Measurements from ENCODE around the gene DSCAM. TPM values are rescaled to one million over a fixed set of nuclear protein-coding genes. Genes with fewer than 3 reads are reported as not detected.
A peak's percentile ranks its signal among the peaks of the same experiment; 100 is the strongest.
"Not testable (repeated sequence)": the region's sequence is repeated elsewhere in the genome, so short reads cannot be mapped to it uniquely, and the experiment has no call there.

The DSCAM gene, protein sequence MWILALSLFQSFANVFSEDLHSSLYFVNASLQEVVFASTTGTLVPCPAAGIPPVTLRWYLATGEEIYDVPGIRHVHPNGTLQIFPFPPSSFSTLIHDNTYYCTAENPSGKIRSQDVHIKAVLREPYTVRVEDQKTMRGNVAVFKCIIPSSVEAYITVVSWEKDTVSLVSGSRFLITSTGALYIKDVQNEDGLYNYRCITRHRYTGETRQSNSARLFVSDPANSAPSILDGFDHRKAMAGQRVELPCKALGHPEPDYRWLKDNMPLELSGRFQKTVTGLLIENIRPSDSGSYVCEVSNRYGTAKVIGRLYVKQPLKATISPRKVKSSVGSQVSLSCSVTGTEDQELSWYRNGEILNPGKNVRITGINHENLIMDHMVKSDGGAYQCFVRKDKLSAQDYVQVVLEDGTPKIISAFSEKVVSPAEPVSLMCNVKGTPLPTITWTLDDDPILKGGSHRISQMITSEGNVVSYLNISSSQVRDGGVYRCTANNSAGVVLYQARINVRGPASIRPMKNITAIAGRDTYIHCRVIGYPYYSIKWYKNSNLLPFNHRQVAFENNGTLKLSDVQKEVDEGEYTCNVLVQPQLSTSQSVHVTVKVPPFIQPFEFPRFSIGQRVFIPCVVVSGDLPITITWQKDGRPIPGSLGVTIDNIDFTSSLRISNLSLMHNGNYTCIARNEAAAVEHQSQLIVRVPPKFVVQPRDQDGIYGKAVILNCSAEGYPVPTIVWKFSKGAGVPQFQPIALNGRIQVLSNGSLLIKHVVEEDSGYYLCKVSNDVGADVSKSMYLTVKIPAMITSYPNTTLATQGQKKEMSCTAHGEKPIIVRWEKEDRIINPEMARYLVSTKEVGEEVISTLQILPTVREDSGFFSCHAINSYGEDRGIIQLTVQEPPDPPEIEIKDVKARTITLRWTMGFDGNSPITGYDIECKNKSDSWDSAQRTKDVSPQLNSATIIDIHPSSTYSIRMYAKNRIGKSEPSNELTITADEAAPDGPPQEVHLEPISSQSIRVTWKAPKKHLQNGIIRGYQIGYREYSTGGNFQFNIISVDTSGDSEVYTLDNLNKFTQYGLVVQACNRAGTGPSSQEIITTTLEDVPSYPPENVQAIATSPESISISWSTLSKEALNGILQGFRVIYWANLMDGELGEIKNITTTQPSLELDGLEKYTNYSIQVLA (N-terminal part only)
- 0.41 and 0.66 TPM in 2 replicates for total RNA-seq (2014; rRNA removed; shearing (Covaris generic))

DNA sequence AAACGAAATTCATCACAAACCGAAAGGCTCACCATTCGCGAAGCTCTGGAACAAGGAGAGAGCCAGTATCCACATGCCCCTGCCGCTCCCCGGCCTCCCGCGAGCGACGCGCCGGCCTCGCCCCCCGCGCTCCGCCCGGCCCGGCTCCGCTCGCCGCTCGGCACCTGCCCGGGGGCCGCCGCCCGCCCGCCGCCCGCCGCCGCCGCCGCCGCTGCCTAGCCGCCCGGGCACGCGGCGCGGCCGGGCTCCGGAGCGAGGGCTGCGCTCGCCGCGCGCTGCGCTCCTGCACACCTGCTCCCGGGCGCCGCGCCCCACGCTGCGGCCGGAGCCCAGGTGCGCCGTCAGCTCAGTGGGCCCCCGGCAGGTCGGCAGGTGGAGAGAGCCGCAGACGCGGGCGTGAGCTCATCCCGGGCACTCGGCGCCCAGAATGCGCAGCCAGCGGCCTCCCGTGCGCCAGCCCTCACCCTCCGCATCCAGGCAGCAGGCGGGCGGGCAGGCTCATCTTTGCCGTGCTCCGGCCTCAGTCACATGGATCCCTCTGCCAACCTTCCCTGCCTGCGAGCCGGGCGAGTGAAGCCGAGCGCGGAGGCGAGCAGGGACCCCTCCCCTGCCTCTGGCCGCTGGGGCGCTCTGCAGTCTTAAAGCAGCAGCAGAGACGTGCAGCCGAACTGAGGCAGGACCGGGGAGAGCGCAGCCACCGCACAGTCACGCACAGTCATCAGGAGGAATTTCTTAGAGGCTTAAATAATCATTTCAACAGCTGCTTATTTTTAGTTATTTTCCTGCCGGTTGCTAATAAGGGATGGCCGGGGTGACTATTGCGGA lies at the start of gene DSCAM:
Gene DSCAM (minus strand): TSS at position 572 of the 825 bp plus-strand sequence. CDS start 497 bp downstream, at position 75.
- H3K4me3 ChIP-seq (ENCODE audit: insufficient read depth, low read depth, low read length), result peak within 1 kb of the TSS; percentile 49
- H3K27me3 ChIP-seq (ENCODE audit: control insufficient read depth, insufficient read depth, low read length), result peaks cover 37% of the 10 kb centered on the region
- no peaks in the 10 kb centered on the region for H3K36me3 ChIP-seq (replicated peaks; ENCODE audit: control insufficient read depth, insufficient read depth, low read length)
- DNase-seq, result peak; percentile 81

GRCh38 chr21:40895697-40896096 lies 48.7 kb upstream of the DSCAM start:
- H3K27me3 ChIP-seq (ENCODE audit: control insufficient read depth, insufficient read depth, low read length); DNase-seq; H3K4me3 ChIP-seq (ENCODE audit: insufficient read depth, low read depth, low read length); H3K36me3 ChIP-seq (replicated peaks; ENCODE audit: control insufficient read depth, insufficient read depth, low read length): not testable (repeated sequence)

- DNase-seq, result no peak
- Histone ChIP-seq H3K4me3 (ENCODE audit: insufficient read depth, low read depth, low read length) (no peak overlapping the region), H3K36me3 (replicated peaks; ENCODE audit: control insufficient read depth, insufficient read depth, low read length) (no peaks in the 10 kb centered on the region), H3K27me3 (ENCODE audit: control insufficient read depth, insufficient read depth, low read length) (no peaks in the 10 kb centered on the region)
Observed at GRCh38 chr21:40886931-40887330, 40.0 kb upstream of the DSCAM start.

GRCh38 chr21:40886006-40886405 lies 39.0 kb upstream of the DSCAM start:
- no peak for DNase-seq
- H3K36me3 ChIP-seq (replicated peaks; ENCODE audit: control insufficient read depth, insufficient read depth, low read length), result no peaks in the 10 kb centered on the region
- no peak overlapping the region for H3K4me3 ChIP-seq (ENCODE audit: insufficient read depth, low read depth, low read length)
- H3K27me3 ChIP-seq (ENCODE audit: control insufficient read depth, insufficient read depth, low read length), result no peaks in the 10 kb centered on the region

DNA sequence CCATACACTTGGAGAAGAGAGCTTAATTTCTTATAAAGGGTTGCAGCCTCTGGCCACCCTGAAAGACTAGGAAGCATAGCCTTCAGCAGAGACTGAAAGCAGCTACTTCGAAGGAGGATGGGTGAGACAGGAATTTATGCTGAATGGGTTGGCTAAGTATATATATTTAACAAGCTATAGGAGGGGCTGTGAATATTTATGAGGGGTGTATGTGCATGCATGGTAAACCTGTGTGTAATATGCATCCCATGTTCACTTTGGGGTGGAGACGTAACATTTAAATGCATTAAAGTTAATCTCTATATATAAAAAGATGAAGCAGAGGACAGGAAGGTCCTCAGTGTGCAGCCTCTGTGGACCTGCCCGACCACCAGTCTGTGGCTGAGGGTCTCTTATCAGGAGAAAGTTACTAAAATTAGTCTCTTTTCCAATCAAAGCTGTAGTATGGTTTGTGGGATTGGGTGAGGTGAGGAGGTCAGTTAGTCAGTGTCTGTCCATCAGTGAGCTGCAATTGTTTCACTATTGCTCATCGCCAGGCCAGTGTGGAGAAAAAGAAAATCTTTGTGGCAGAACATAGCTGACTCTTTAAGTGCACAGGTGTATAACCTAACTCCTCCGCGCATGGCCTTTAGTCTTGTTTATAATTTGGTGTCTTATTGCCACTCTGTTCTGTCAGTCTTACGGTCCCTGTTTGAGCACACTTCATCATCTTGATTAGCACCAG lies 35.4 kb upstream of the DSCAM start:
- Histone ChIP-seq H3K4me3 (ENCODE audit: insufficient read depth, low read depth, low read length) (no peak overlapping the region), H3K36me3 (replicated peaks; ENCODE audit: control insufficient read depth, insufficient read depth, low read length) (no peaks in the 10 kb centered on the region), H3K27me3 (ENCODE audit: control insufficient read depth, insufficient read depth, low read length) (no peaks in the 10 kb centered on the region)
- no peak for DNase-seq

DNA sequence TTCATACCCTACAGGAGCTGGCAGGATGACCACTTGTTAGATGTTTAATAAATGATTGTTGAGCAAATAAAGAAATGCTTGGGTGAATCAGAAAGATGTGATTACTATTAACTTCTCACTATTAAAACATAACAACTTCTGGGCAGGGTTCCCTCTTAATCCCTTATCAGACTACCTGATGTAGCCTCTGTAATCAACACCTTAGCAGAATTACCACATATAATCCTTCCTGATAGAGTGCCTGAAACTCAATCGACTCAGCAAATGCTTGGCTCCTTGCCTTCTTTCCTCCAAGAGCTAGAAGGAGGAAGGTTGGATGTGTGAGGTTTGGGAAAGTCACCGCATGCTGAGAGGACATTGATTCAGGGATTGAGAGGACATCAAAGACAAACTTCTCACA lies 34.8 kb upstream of the DSCAM start:
- no peaks in the 10 kb centered on the region for H3K36me3 ChIP-seq (replicated peaks; ENCODE audit: control insufficient read depth, insufficient read depth, low read length)
- no peak overlapping the region for H3K4me3 ChIP-seq (ENCODE audit: insufficient read depth, low read depth, low read length)
- DNase-seq, result no peak
- H3K27me3 ChIP-seq (ENCODE audit: control insufficient read depth, insufficient read depth, low read length), result no peaks in the 10 kb centered on the region

DNA sequence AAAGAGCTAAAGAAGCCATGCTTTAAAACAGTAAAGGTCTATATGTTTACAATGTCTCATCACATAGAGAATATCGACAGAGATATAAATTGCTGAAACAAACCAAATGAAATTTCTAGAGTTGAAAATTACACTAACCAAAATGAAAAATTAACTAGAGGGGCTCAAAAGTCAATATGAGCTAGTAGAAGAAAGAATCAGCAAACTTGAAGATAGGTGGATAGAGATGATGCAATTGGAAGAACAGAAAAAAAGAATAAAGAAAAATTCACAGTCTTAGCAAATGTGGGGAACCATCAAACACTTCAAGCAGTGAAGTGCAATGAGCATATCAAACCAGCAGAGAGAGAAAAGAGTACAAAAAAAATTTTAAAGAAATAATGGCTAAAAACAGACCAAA lies 24.1 kb upstream of the DSCAM start:
- Histone ChIP-seq H3K27me3 (ENCODE audit: control insufficient read depth, insufficient read depth, low read length) (no peaks in the 10 kb centered on the region), H3K36me3 (replicated peaks; ENCODE audit: control insufficient read depth, insufficient read depth, low read length) (no peaks in the 10 kb centered on the region), H3K4me3 (ENCODE audit: insufficient read depth, low read depth, low read length) (no peak overlapping the region)
- DNase-seq, result no peak

DNA sequence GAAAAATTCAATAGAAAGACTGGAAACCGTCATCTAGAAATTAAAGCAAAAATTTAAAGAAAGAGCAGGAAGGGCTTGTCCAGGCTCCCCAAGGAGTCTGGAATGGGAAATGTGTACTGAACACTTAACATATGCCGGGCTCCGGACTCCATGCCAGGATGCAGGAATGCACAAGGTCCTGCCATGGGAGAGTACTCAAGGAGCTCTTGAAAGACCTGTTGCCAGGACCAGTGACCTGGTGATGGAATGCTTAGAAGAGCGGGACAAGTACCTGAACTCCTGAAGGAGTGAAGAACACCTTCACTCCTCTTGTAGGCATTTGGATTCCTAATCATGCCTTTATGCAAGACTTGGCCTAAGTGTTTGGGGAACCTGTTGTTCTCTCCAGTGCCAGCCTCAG lies 16.9 kb upstream of the DSCAM start:
- DNase-seq, result no peak
- H3K4me3 ChIP-seq (ENCODE audit: insufficient read depth, low read depth, low read length), result no peak overlapping the region
- H3K36me3 ChIP-seq (replicated peaks; ENCODE audit: control insufficient read depth, insufficient read depth, low read length), result no peaks in the 10 kb centered on the region
- H3K27me3 ChIP-seq (ENCODE audit: control insufficient read depth, insufficient read depth, low read length), result no peaks in the 10 kb centered on the region

- Histone ChIP-seq H3K27me3 (ENCODE audit: control insufficient read depth, insufficient read depth, low read length) (no peaks in the 10 kb centered on the region), H3K4me3 (ENCODE audit: insufficient read depth, low read depth, low read length) (no peak overlapping the region), H3K36me3 (replicated peaks; ENCODE audit: control insufficient read depth, insufficient read depth, low read length) (no peaks in the 10 kb centered on the region)
- no peak for DNase-seq
Observed at GRCh38 chr21:40858517-40858916, 11.6 kb upstream of the DSCAM start.

GRCh38 chr21:40853956-40854688 lies 7.2 kb upstream of the DSCAM start:
- Histone ChIP-seq H3K27me3 (ENCODE audit: control insufficient read depth, insufficient read depth, low read length) (no peaks in the 10 kb centered on the region; the same call in 1 of the 2 replicates), H3K4me3 (ENCODE audit: insufficient read depth, low read depth, low read length) (no peak overlapping the region), H3K36me3 (replicated peaks; ENCODE audit: control insufficient read depth, insufficient read depth, low read length) (no peaks in the 10 kb centered on the region)
- no peak for DNase-seq

DNA sequence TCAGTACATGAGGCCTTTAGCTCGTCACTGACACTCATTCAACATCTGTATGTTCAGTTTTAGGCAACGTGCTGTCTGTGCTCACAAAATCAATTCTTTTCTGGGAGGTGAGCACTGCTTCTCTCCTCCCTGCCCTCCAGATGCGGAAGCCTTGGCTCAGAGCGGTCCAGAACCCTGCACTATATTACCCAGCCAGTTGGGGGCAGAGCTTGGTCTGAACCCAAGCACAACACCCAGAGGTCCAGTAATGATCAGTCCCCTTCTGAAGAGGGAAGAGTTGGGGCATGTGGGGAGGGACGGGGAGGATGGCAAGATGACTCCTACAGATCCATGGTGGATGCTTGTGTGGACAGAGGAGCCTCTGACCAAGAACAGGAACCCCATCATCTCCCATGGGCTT lies 5.6 kb upstream of the DSCAM start:
- H3K36me3 ChIP-seq (replicated peaks; ENCODE audit: control insufficient read depth, insufficient read depth, low read length), result no peaks in the 10 kb centered on the region
- DNase-seq, result peak; percentile 54
- H3K4me3 ChIP-seq (ENCODE audit: insufficient read depth, low read depth, low read length), result no peak overlapping the region
- peaks cover 14% of the 10 kb centered on the region for H3K27me3 ChIP-seq (ENCODE audit: control insufficient read depth, insufficient read depth, low read length)

DNA sequence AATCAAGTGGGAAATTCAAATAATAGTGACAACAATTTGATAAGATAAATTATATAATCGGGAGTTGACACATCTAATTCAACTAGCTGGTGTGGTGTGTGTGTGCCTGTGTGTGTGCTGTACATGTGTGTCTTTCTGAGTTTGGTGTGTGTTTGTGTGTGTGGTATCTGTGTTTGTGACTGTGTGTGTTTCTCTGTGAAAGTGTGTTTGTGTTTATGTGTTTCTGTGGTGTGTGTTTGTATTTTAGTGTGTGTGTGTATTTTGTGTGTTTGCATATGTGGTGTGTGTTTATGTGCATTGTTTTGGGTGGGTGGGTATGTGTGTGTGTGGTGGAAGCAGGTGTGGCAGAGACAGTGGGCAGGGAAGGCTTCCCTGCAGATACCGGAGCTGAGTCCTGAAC lies 4.8 kb upstream of the DSCAM start:
- no peak for DNase-seq
- no peak overlapping the region for H3K4me3 ChIP-seq (ENCODE audit: insufficient read depth, low read depth, low read length)
- no peaks in the 10 kb centered on the region for H3K36me3 ChIP-seq (replicated peaks; ENCODE audit: control insufficient read depth, insufficient read depth, low read length)
- H3K27me3 ChIP-seq (ENCODE audit: control insufficient read depth, insufficient read depth, low read length), result peaks cover 22% of the 10 kb centered on the region

DNA sequence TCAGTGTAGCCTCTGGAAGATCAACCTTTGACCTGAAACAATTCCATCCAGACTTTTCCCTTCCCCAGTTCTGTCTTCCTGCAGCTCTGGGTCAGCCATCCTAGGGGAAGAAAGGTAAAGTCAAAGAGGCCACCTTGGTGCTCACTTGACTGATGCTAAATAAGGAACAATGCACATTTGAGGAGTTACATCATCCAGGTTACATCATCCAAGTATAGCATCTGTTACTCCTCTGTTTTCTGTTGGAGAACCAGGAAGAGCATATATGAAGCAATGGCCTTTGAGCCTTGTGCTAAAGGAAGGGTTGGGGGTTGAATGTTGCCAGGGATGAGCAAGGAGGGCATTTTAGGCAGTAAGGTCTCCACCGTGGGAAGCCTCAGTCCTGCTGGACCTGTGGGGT lies 3.1 kb upstream of the DSCAM start:
- Histone ChIP-seq H3K36me3 (replicated peaks; ENCODE audit: control insufficient read depth, insufficient read depth, low read length) (no peaks in the 10 kb centered on the region), H3K27me3 (ENCODE audit: control insufficient read depth, insufficient read depth, low read length) (peaks cover 33% of the 10 kb centered on the region), H3K4me3 (ENCODE audit: insufficient read depth, low read depth, low read length) (no peak overlapping the region)
- no peak for DNase-seq
